Measurements from ENCODE around the gene PRICKLE1. TPM values are rescaled to one million over a fixed set of nuclear protein-coding genes. Genes with fewer than 3 reads are reported as not detected.

PRICKLE1 gene
- total RNA-seq, 1 donor from 2014 or later: 11.6 TPM

GRCh38 chr12:42627151-42627550 is 37.6 kb upstream of the PRICKLE1 start:
- TF ChIP-seq CTCF (conservative IDR thresholded peaks at IDR 0.05; ENCODE audit: low read depth, low read length): no peak
- no peak for DNase-seq (ENCODE audit: low read depth)
- H3K4me3 ChIP-seq (ENCODE audit: low read depth, low read length): no peak overlapping the region

GRCh38 chr12:42625611-42626010 is 36.1 kb upstream of the PRICKLE1 start:
- no peak overlapping the region for H3K4me3 ChIP-seq (ENCODE audit: low read depth, low read length)
- TF ChIP-seq CTCF (conservative IDR thresholded peaks at IDR 0.05; ENCODE audit: low read depth, low read length): no peak
- no peak for DNase-seq (ENCODE audit: low read depth)

GRCh38 chr12:42617622-42618021 is 28.1 kb upstream of the PRICKLE1 start:
- H3K4me3 ChIP-seq (ENCODE audit: low read depth, low read length): no peak overlapping the region
- no peak for TF ChIP-seq CTCF (conservative IDR thresholded peaks at IDR 0.05; ENCODE audit: low read depth, low read length)
- no peak for DNase-seq (ENCODE audit: low read depth)

GRCh38 chr12:42615006-42615405 is 25.5 kb upstream of the PRICKLE1 start:
- no peak overlapping the region for H3K4me3 ChIP-seq (ENCODE audit: low read depth, low read length)
- DNase-seq (ENCODE audit: low read depth): no peak
- TF ChIP-seq CTCF (conservative IDR thresholded peaks at IDR 0.05; ENCODE audit: low read depth, low read length): no peak

- DNase-seq (ENCODE audit: low read depth): no peak
- no peak for TF ChIP-seq CTCF (conservative IDR thresholded peaks at IDR 0.05; ENCODE audit: low read depth, low read length)
- no peak overlapping the region for H3K4me3 ChIP-seq (ENCODE audit: low read depth, low read length)
Observed at GRCh38 chr12:42612231-42612613, 22.7 kb upstream of the PRICKLE1 start.

- no peak overlapping the region for H3K4me3 ChIP-seq (ENCODE audit: low read depth, low read length)
- no peak for TF ChIP-seq CTCF (conservative IDR thresholded peaks at IDR 0.05; ENCODE audit: low read depth, low read length)
- DNase-seq (ENCODE audit: low read depth): no peak
Observed at GRCh38 chr12:42611571-42612230, 22.2 kb upstream of the PRICKLE1 start.

- H3K4me3 ChIP-seq (ENCODE audit: low read depth, low read length): no peak overlapping the region
- DNase-seq (ENCODE audit: low read depth): no peak
- no peak for TF ChIP-seq CTCF (conservative IDR thresholded peaks at IDR 0.05; ENCODE audit: low read depth, low read length)
Observed at GRCh38 chr12:42609605-42610004, 20.1 kb upstream of the PRICKLE1 start.

Data from epithelial cell of proximal tubule (primary cell).